Anterior cingulate cortex (tissue), 58 donors: ENCODE results near the gene PRKCQ.

ENCODE experiments used
- DNase-seq, 58 donors: peaks; one replicate each; lab custom pipeline; 2025; lab: John Stamatoyannopoulos, UW

Gene PRKCQ

DNA sequence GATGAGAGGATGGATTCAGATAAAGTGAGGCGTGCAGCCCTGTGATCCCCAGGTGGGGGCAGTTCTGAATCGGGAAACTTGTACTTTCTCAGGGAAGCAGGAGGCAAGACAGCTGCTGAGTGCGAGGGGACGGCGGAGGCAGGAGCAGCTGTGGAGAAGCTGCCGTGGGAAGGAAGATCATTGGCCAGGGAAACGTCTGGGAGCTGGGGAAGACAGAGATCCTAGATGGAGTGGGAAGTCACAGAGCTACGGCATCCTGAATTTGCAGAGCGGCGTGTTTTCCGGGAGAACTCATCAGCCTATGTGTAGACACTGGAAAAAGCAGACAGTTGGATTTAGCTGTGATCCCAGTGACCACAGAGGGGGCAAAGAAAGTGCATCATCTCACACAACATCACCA is 9.2 kb downstream of the PRKCQ start:
- no peak for DNase-seq

- DNase-seq = no peak
These were observed 10.8 kb downstream of the PRKCQ start for GRCh38 chr10:6569259-6569658.

DNA sequence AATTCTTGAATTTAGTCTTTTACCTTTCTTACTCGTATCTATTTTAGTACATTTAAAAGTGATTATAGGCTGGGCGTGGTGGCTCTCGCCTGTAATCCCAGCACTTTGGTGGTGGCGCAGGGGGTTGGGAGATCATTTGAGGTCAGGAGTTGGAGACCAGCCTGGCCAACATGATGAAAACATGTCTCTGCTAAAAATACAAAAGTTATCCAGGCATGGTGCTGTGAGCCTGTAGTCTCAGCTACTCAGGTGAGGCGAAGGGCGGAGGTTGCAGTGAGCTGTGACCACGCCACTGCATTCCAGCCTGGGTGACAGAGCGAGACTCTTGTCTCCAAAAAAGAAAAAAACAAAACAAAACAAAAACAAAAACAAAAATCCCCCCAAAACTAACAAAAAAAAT is 12.2 kb downstream of the PRKCQ start:
- no peak for DNase-seq

DNA sequence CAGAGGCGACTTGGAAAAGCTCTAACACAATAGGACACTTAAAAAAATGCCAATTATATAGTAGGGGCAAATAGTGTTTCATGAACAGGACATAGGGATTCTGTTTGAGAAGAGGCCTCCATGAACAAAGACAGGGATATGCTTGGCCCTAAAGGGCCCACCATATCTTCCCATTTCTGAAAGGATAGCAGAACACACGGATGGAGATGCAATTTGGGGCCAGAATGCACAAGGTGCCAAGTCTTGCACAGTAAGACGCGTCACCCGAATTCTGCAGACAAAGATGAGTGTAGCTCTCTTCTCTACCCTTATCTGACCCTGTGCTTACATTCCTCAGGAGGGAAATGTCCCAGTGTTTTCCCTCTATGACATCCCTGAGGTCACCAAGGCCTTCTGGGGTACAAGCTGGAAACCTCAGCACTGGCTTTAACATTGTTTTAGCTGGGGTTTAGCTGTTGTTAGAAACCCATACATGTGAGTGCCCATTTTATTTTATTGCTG is 12.8 kb downstream of the PRKCQ start:
- DNase-seq = no peak

DNA sequence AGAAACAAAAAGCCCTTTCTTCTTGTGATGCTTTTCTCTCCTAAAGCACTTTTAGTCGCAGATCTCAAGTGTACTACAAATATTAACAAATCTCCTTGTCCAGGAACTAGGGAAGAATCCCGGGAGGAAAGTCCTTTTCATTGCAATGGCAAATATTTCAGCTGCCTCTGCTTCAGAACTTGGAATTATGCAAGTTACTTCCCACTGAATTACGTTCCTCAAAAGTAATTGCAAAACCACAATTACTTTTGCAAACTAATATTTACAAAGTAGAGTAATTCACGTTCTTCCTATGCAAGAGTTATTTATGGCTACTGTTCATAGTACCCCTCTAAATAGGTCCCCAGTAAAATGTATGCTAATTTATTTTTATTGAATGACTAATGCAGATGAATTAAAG is 14.5 kb downstream of the PRKCQ start:
- no peak for DNase-seq

DNA sequence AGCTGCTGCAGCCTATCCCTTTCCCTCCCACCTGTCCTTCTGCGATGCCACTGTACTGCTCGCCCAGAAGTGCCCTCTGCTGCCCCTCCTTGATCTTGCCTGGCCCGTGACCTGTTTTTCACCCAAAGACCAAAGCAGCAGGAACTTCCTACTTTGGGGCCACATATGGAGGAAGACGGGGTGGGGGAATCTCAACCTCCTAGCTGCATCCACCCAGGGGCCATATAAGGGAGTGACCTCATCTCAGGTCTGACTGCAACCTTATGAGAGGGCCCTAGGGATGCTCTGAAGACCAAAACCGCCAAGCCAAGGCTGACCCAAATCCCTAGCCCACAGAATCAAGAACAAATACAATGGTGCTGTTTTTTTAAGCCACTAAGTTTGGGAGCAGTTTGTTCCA is 15.7 kb downstream of the PRKCQ start:
- no peak for DNase-seq

- DNase-seq = no peak
These were observed 16.3 kb downstream of the PRKCQ start for GRCh38 chr10:6563731-6564130.

GRCh38 chr10:6563075-6563474 is 17.0 kb downstream of the PRKCQ start:
- no peak for DNase-seq

- DNase-seq = no peak
These were observed 17.9 kb downstream of the PRKCQ start for GRCh38 chr10:6562221-6562620.

- DNase-seq = no peak
These were observed 18.5 kb downstream of the PRKCQ start for GRCh38 chr10:6561552-6561951.

DNA sequence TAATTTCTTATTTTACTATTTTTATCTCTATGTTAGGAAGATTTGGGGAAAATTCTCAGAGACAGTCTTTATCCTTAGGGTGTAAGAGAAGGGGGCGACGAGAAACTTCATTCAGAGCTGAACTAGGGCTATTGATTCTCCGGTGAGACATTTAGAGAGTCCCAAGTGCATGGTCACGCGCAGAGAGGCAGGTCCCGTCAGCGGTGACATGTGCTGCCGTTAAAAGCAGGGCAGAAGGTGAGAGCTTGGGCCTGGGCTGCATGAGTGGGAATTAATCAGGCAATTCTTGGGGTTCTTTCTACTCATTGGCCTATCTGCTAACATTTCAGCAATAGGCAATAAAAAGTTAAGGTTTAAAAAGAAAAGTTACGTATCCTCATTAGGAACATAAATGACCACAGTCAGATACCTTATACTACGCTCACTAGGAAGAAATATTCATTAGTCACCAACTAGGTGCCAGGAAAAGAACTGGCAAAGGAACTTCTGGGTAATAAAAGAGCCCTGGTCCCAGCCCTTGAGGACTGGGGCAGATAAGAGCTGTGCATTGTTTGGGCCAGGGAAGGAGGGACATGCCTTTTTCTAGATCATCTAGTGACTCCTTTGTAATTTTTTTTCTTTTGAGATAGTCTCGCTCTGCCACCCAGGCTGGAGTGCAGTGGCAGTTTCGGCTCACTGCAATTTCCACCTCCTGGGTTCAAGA is 21.2 kb downstream of the PRKCQ start:
- DNase-seq = no peak

GRCh38 chr10:6558272-6558671 is 21.8 kb downstream of the PRKCQ start:
- DNase-seq = no peak

DNA sequence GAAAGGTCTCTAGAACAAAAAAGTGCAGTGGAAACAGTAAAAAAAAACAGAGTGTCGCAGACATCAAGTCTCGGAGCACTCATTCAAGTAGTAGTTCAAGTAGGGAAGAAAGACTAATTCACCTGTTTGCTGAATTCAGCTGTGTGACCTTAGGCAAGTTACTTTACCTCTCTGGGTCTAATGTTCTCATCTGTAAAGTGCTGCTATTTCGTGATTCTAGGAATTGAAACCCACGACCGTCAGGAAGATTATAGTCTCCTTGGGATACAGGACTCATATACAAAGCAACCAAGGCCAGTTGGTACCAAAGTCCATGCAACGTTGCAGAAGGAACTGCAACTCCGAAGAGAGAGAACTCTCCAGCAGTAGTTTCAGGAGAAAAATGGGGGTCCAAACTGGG is 26.1 kb downstream of the PRKCQ start:
- no peak for DNase-seq

- no peak for DNase-seq
These were observed 36.6 kb downstream of the PRKCQ start for GRCh38 chr10:6543431-6544005.

DNA sequence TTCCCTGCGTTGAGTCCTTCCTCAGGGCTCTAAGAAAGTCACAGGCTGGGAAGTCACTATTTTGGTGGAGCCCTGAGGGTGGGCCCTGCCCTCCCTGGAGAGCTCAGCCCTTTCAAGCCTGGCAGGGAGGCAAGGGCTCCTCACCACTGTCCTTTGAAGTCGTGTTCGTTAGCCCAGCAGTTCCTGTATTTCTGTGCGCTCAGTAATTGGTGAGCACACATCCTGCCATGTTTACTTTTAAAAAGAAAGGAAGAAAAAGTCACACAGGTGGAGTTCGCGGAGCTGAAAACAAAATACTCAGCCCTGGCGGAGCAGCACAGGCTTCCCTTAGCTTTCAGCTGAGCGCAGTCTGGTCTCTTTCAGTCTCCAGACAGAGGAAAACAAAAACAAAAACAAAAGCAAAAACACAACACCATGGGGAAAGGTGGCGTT is 37.1 kb downstream of the PRKCQ start:
- DNase-seq = no peak

GRCh38 chr10:6539833-6540232 is 40.2 kb downstream of the PRKCQ start:
- DNase-seq = no peak

DNA sequence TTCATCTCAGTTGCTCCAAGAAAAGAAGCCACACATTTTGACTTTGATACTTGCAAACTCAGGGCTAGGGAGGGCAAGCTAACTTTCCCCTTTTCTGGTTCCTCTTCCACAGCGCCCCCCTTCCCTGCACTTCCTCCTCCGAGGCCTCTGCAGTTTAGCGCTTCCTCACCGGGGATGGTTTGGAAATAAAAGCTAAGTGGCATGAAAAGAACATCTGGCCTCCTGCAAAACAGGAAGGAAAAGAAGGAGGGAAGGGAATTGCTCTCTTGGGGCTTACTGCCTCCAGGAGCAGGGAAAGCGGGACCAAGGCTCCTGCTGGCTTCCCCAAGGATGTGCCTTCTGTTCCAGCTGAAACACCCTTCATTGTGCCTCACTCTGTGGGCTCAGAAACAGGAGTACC is 42.3 kb downstream of the PRKCQ start:
- DNase-seq = peak in 2 of 58 donors; percentile 4 to 8

- DNase-seq = no peak
These were observed 44.0 kb downstream of the PRKCQ start for GRCh38 chr10:6536102-6536501.

GRCh38 chr10:6535156-6535764 is 44.8 kb downstream of the PRKCQ start:
- DNase-seq = no peak

- no peak for DNase-seq
These were observed 47.8 kb downstream of the PRKCQ start for GRCh38 chr10:6532321-6532720.

GRCh38 chr10:6530966-6531365 is 49.1 kb downstream of the PRKCQ start:
- no peak for DNase-seq
